ENCODE data around the gene TFEB. TPM values are rescaled to one million over a fixed set of nuclear protein-coding genes. Genes with fewer than 3 reads are reported as not detected.
A peak's percentile ranks its signal among the peaks of the same experiment; 100 is the strongest.

The TFEB gene
- total RNA-seq, 1 experiment from 2014 or later: 1.8 TPM

DNA sequence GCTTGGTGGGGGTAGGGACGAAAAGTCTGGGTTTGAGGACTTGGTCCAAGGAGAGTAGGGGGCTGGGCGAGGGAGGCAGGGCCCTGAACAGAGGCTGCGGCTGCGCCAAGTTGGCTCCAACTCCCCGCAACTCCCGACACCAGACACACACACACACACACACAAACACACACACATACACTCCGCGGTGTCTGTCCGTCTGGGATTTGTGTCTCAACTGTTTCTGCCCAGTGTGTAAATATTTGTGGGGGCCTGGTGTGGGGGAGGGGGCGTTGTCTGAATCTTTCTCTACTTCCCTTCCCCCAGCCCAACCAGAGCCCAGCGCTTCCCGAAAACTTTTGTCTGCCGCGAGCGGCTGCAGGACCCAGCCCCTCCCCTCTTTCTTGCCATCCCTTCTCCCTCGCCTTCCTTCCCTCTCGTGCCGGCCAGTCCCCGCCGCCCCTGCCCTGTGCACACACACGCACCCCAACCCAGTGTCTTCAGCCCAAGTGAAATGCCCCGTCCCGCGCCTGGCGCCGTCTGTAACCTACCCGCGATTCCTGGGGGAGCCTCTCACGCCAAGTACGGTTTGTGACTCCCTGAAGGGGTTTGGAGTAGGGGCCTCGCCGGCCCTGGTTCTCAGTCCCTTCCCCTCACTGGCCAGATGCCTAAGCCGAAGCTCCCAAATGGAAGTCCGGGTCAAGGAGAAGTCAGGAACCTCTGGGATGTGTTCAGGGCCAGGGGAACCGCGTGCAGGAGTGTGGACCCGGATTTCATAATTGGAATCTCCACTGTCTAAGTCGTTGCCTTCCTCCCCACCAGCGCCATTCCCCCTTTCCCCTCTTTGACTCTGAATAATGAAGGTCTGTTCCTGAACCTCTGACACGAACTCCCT lies 96.2 kb downstream of the TFEB start:
- Histone ChIP-seq H3K4me1 (ENCODE audit: insufficient read depth, low read length, poor library complexity, severe bottlenecking) (peaks cover 80% of the 10 kb centered on the region), H3K36me3 (ENCODE audit: insufficient read depth, low read length, poor library complexity, severe bottlenecking) (peaks cover 16% of the 10 kb centered on the region), H3K9me3 (ENCODE audit: low read depth, low read length, poor library complexity, severe bottlenecking) (no peaks in the 10 kb centered on the region), H3K27me3 (replicated peaks; ENCODE audit: insufficient read depth, low read depth, low read length, poor library complexity) (no peaks in the 10 kb centered on the region), H3K4me3 (ENCODE audit: low read depth, low read length, poor library complexity, severe bottlenecking) (peak overlapping the region; percentile 97), H3K27ac (ENCODE audit: low read depth, low read length, poor library complexity, severe bottlenecking) (peak overlapping the region; percentile 99)
- BruUV-seq (replicated peaks): no TSS peak
- POLR2A ChIA-PET (ENCODE audit: low non-redundant PET): no interaction called here
- intact Hi-C loops (cut with micrococcal nuclease; ENCODE audit: unreplicated experiment): no loop called here
- TF ChIP-seq, protein P1, sequence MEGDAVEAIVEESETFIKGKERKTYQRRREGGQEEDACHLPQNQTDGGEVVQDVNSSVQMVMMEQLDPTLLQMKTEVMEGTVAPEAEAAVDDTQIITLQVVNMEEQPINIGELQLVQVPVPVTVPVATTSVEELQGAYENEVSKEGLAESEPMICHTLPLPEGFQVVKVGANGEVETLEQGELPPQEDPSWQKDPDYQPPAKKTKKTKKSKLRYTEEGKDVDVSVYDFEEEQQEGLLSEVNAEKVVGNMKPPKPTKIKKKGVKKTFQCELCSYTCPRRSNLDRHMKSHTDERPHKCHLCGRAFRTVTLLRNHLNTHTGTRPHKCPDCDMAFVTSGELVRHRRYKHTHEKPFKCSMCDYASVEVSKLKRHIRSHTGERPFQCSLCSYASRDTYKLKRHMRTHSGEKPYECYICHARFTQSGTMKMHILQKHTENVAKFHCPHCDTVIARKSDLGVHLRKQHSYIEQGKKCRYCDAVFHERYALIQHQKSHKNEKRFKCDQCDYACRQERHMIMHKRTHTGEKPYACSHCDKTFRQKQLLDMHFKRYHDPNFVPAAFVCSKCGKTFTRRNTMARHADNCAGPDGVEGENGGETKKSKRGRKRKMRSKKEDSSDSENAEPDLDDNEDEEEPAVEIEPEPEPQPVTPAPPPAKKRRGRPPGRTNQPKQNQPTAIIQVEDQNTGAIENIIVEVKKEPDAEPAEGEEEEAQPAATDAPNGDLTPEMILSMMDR (conservative IDR thresholded peaks at IDR 0.05; ENCODE audit: low read depth, low read length): no peak
- no peak for TF ChIP-seq EZH2 (IDR thresholded peaks at IDR 0.05; ENCODE audit: borderline replicate concordance, low read depth, low read length, poor library complexity, severe bottlenecking)
- DNase-seq (ENCODE audit: low spot score): peak; percentile 79
- CTCF ChIA-PET: no interaction called here

DNA sequence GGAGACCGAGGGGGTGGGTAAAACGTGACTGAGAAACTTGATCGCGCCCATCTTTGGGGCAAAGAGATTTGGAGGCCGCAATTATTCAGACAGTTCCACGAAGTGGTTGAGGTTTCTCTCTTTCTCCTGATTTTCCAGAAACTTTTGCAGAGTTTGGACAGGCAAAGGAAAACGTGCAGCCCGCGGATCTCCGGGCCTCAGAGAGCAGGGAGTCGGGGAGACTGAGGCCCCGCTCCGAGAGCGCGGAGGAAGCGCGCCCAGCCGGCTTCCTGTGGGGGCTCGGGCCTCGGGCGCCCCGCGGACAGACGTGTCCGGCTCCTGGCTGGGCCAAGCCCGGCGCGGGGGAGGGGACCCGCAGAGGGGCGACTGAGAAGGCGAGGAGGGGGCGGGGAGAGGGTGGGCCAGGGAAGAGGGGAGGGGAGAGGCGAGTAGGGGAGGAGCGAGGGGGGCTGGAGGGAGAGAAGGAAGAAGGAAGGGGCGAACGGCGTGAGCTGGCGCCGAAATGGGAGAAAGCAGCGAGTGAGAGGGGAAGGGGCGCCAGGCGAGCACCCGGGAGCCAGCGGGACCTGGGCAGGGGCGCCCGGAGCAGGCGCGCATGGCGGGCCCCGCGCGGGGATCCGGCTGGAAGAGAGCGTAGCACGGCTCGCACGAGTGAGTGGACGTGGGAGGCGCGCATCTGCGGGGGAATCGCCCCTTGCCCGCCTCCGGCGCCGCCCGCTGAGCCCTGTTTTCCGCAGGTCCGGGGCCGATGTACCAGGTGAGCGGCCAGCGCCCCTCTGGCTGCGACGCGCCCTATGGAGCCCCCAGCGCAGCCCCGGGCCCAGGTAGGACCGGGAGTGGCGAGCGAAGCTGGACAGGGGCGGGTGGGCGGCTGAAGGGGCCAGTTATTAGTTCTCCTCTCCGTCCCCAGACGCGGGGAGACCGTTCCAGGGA lies 97.1 kb downstream of the TFEB start, which contains the start of gene MDFI:
TSS of gene MDFI (plus strand) at position 467 of the 933 bp plus-strand sequence. CDS start at position 749, 282 bp downstream.
- H3K36me3 ChIP-seq (ENCODE audit: insufficient read depth, low read length, poor library complexity, severe bottlenecking): peaks cover 16% of the 10 kb centered on the region
- BruUV-seq (replicated peaks): TSS peak; percentile 28
- TF ChIP-seq, protein P1 (conservative IDR thresholded peaks at IDR 0.05; ENCODE audit: low read depth, low read length): no peak
- TF ChIP-seq EZH2 (IDR thresholded peaks at IDR 0.05; ENCODE audit: borderline replicate concordance, low read depth, low read length, poor library complexity, severe bottlenecking): no peak
- CTCF ChIA-PET: interaction anchor here (0.7 kb wide), 1 partner anchor 176 kb away, joined by 8 read pairs; no protein-coding TSS in a partner anchor
- peaks cover 72% of the 10 kb centered on the region for H3K4me1 ChIP-seq (ENCODE audit: insufficient read depth, low read length, poor library complexity, severe bottlenecking)
- DNase-seq (ENCODE audit: low spot score): peak; percentile 82
- POLR2A ChIA-PET (ENCODE audit: low non-redundant PET): no interaction called here
- peak within 1 kb of the TSS; percentile 97 for H3K4me3 ChIP-seq (ENCODE audit: low read depth, low read length, poor library complexity, severe bottlenecking)
- no peaks in the 10 kb centered on the region for H3K27me3 ChIP-seq (replicated peaks; ENCODE audit: insufficient read depth, low read depth, low read length, poor library complexity)
- intact Hi-C loops (cut with micrococcal nuclease; ENCODE audit: unreplicated experiment): no loop called here
- H3K9me3 ChIP-seq (ENCODE audit: low read depth, low read length, poor library complexity, severe bottlenecking): no peaks in the 10 kb centered on the region
- H3K27ac ChIP-seq (ENCODE audit: low read depth, low read length, poor library complexity, severe bottlenecking): peak within 1 kb of the TSS; percentile 99

GRCh38 chr6:41637194-41638001 lies 98.0 kb downstream of the TFEB start:
- Histone ChIP-seq H3K4me1 (ENCODE audit: insufficient read depth, low read length, poor library complexity, severe bottlenecking) (peaks cover 63% of the 10 kb centered on the region), H3K4me3 (ENCODE audit: low read depth, low read length, poor library complexity, severe bottlenecking) (peak overlapping the region; percentile 97), H3K36me3 (ENCODE audit: insufficient read depth, low read length, poor library complexity, severe bottlenecking) (peaks cover 12% of the 10 kb centered on the region), H3K27ac (ENCODE audit: low read depth, low read length, poor library complexity, severe bottlenecking) (peak overlapping the region; percentile 99), H3K27me3 (replicated peaks; ENCODE audit: insufficient read depth, low read depth, low read length, poor library complexity) (no peaks in the 10 kb centered on the region), H3K9me3 (ENCODE audit: low read depth, low read length, poor library complexity, severe bottlenecking) (no peaks in the 10 kb centered on the region)
- POLR2A ChIA-PET (ENCODE audit: low non-redundant PET): no interaction called here
- TSS peak; percentile 32 for BruUV-seq (replicated peaks)
- CTCF ChIA-PET: interaction anchor here (0.7 kb wide), 1 partner anchor 175 kb away, joined by 8 read pairs; no protein-coding TSS in a partner anchor
- no peak for DNase-seq (ENCODE audit: low spot score)
- intact Hi-C loops (cut with micrococcal nuclease; ENCODE audit: unreplicated experiment): no loop called here
- no peak for TF ChIP-seq EZH2 (IDR thresholded peaks at IDR 0.05; ENCODE audit: borderline replicate concordance, low read depth, low read length, poor library complexity, severe bottlenecking)
- TF ChIP-seq, protein P1 (conservative IDR thresholded peaks at IDR 0.05; ENCODE audit: low read depth, low read length): no peak
